MCF 10A (cell line): ENCODE data around the gene MARCHF2. TPM values are rescaled to one million over a fixed set of nuclear protein-coding genes. Genes with fewer than 3 reads are reported as not detected.

Experiments used
- BruUV-seq: library from RNA; stranded (reverse); fragments of 400-500 nt; replicated peaks from 2 replicates; lab custom pipeline; 2021; lab: Mats Ljungman, UMichigan
- CTCF ChIA-PET: fragments of 300-600 bp; sonication (Branson Sonifier 250); formaldehyde crosslinking; extraction: SDS; loops from one replicate; lab custom pipeline; 2021; ENCODE audit warnings: antibody characterized with exemption, inconsistent platforms; lab: Yijun Ruan, JAX
- POLR2A ChIA-PET: fragments of 300-600, 350-650 bp; sonication (Branson Sonifier 250); formaldehyde crosslinking; extraction: SDS; loops from one replicate; lab custom pipeline; 2020; ENCODE audit warnings: antibody characterized with exemption, inconsistent platforms; lab: Yijun Ruan, JAX
- DNase-seq: peaks from one replicate; pipeline ENCODE4 v3.0.0-alpha.2; 2018; ENCODE audit not compliant: unreplicated experiment
- H3K27ac Mint-ChIP-seq: one replicate; pipeline ENCODE4 v1.8.0; 2022; ENCODE audit warnings: mild to moderate bottlenecking, low read depth, mixed read lengths; ENCODE audit not compliant: unreplicated experiment
- H3K27me3 Mint-ChIP-seq: one replicate; pipeline ENCODE4 v1.8.0; 2022; ENCODE audit warnings: mixed read lengths; ENCODE audit not compliant: insufficient read depth, unreplicated experiment
- H3K36me3 Mint-ChIP-seq: one replicate; pipeline ENCODE4 v1.8.0; 2022; ENCODE audit warnings: mild to moderate bottlenecking, moderate library complexity, mixed read lengths; ENCODE audit not compliant: insufficient read depth, unreplicated experiment
- H3K4me1 Mint-ChIP-seq: one replicate; pipeline ENCODE4 v1.8.0; 2022; ENCODE audit warnings: mixed read lengths; ENCODE audit not compliant: insufficient read depth, unreplicated experiment
- H3K4me3 Mint-ChIP-seq: one replicate; pipeline ENCODE4 v1.8.0; 2022; ENCODE audit warnings: mild to moderate bottlenecking, moderate library complexity, mixed read lengths; ENCODE audit not compliant: unreplicated experiment
- H3K9me3 Mint-ChIP-seq: one replicate; pipeline ENCODE4 v1.8.0; 2022; ENCODE audit warnings: mixed read lengths; ENCODE audit not compliant: unreplicated experiment
- CTCF ChIP-seq: fragments of 200-600 bp; IDR thresholded peaks from one replicate; pipeline ENCODE4 v1.8.0; 2022; ENCODE audit warnings: antibody characterized with exemption, mild to moderate bottlenecking; ENCODE audit not compliant: unreplicated experiment
- intact Hi-C: fragments of 100-400 bp; cut with micrococcal nuclease; formaldehyde crosslinking; loops from 2 replicates; pipeline ENCODE4 v1.14.1; 2022
- total RNA-seq: library from RNA; stranded (reverse); gene quantifications from 2 replicates; pipeline ENCODE4 v1.2.3, GENCODE V29; 2022

MARCHF2 gene
- total RNA-seq, 1 experiment from 2014 or later: 8.3 TPM

- H3K4me3 Mint-ChIP-seq: no peak overlapping the region
- H3K4me1 Mint-ChIP-seq: no peaks in the 10 kb centered on the region
- CTCF ChIA-PET: interaction anchor here (0.6 to 0.8 kb wide), 2 partner anchors 112 to 115 kb away, joined by 3 to 4 read pairs; no protein-coding TSS in a partner anchor
- POLR2A ChIA-PET: interaction anchor here (0.6 to 0.9 kb wide), 3 partner anchors 17 to 606 kb away, joined by 3 read pairs; partner anchors contain the start of gene HNRNPM
- H3K9me3 Mint-ChIP-seq: no peaks in the 10 kb centered on the region
- no peak overlapping the region for H3K27ac Mint-ChIP-seq
- no peaks in the 10 kb centered on the region for H3K27me3 Mint-ChIP-seq
- no peak for TF ChIP-seq CTCF
- BruUV-seq: no TSS peak
- intact Hi-C loops: no loop called here
- H3K36me3 Mint-ChIP-seq: peaks cover 100% of the 10 kb centered on the region
- DNase-seq: no peak
Observed at GRCh38 chr19:8469613-8470368, 56.7 kb downstream of the MARCHF2 start.

DNA sequence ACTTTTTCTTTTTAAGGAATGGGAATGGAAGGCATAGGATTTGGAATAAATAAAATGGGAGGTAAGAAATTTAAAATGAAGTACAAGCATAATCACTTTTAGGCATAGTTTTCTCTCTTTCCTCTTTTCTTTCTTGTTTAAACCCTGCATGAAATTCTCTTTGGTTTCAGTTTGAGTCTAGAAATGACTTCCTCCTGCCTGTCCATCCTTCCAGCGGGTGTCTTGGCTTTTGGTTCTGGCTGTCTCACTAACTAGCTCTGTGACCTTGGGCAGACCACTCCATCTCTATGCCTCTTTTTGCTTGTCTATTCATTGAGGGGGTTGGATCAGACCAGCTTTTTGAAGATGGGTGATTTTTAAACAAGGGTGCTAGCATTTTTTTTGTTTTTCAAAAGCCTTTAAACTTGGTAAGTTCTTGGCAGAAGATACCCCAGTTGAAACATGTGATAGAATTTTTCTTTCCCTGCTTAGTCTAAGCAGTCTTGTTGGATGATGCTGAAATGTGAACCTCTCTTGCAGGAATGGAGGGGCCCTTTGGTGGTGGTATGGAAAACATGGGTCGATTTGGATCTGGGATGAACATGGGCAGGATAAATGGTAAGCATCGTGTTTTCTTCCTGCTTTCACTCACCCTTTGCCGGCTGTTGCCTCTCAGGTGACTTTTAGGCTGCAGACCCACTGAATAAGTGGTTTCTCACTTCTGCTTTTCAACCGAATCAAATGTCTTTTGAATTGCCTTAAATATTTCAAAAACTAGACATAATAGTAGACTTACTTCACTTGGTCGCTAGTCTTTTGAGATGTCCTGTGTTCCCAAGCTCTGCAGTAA lies 60.8 kb downstream of the MARCHF2 start:
- peaks cover 8% of the 10 kb centered on the region for H3K4me1 Mint-ChIP-seq
- TF ChIP-seq CTCF: no peak
- H3K9me3 Mint-ChIP-seq: no peaks in the 10 kb centered on the region
- no peaks in the 10 kb centered on the region for H3K27me3 Mint-ChIP-seq
- no peak overlapping the region for H3K27ac Mint-ChIP-seq
- no peak overlapping the region for H3K4me3 Mint-ChIP-seq
- TSS peak; percentile 5 for BruUV-seq
- ChIA-PET POLR2A (interaction anchor here (0.6 to 1.2 kb wide), 3 partner anchors 28 to 358 kb away, joined by 3 read pairs; no protein-coding TSS in a partner anchor), CTCF (interaction anchor here (0.6 to 1.8 kb wide), 5 partner anchors 13 to 107 kb away, joined by 3 to 6 read pairs (median 3); partner anchors contain the start of gene MARCHF2)
- DNase-seq: no peak
- H3K36me3 Mint-ChIP-seq: peaks cover 100% of the 10 kb centered on the region
- intact Hi-C loops: no loop called here

GRCh38 chr19:8475005-8475404 lies 61.9 kb downstream of the MARCHF2 start:
- intact Hi-C loops: no loop called here
- POLR2A ChIA-PET: interaction anchor here (1.2 kb wide), 1 partner anchor 12 kb away, joined by 3 read pairs; no protein-coding TSS in a partner anchor
- CTCF ChIA-PET: interaction anchor here (0.7 kb wide), 2 partner anchors 12 to 62 kb away, joined by 3 read pairs; partner anchors contain the start of gene MARCHF2
- Mint-ChIP-seq H3K4me1 (peaks cover 8% of the 10 kb centered on the region), H3K27me3 (no peaks in the 10 kb centered on the region), H3K9me3 (no peaks in the 10 kb centered on the region), H3K27ac (no peak overlapping the region), H3K36me3 (peaks cover 90% of the 10 kb centered on the region), H3K4me3 (no peak overlapping the region)
- TF ChIP-seq CTCF: no peak
- no TSS peak for BruUV-seq
- no peak for DNase-seq
